Measurements from ENCODE around the gene RASGRF2.

GRCh38 chr5:81081461-81081835 lies 121.3 kb downstream of the RASGRF2 start:
- TF ChIP-seq TARDBP (IDR thresholded peaks at IDR 0.05), result no peak
- no peak for TF ChIP-seq ELF4 (IDR thresholded peaks at IDR 0.05)
- no peak for TF ChIP-seq SP1 (IDR thresholded peaks at IDR 0.05)
- no peak for TF ChIP-seq BHLHE40 (IDR thresholded peaks at IDR 0.05; ENCODE audit: borderline replicate concordance)
- no peak for TF ChIP-seq SUZ12 (IDR thresholded peaks at IDR 0.05)
- no peak for TF ChIP-seq L3MBTL2 (conservative IDR thresholded peaks at IDR 0.05)
- no peak for TF ChIP-seq FOXM1 (IDR thresholded peaks at IDR 0.05; ENCODE audit: borderline replicate concordance)
- TF ChIP-seq FOXK2 (IDR thresholded peaks at IDR 0.05), result no peak
- TF ChIP-seq NFRKB (IDR thresholded peaks at IDR 0.05), result no peak

Measured in HEK293T (cell line).